Uterus (tissue), 2 donors: ENCODE results near the gene SLC33A1.

Source experiments
- CTCF ChIP-seq, 4 experiments: fragments of 200-600 bp in 2 of 4; fragments of 450-650 bp in 2 of 4; sonication (generic) in 2 of 4; IDR thresholded peaks; one replicate each; pipeline ENCODE4 v1.5.1; 2016 to 2019; ENCODE audit warnings: antibody characterized with exemption in 4 of 4, mild to moderate bottlenecking in 2 of 4, moderate library complexity in 1 of 4
- POLR2A ChIP-seq, 2 donors: fragments of 450-650 bp; IDR thresholded peaks; one replicate each; pipeline ENCODE4 v1.6.1; 2016; ENCODE audit warnings: antibody characterized with exemption in 2 of 2, mild to moderate bottlenecking in 1 of 2, moderate library complexity in 1 of 2

- no peak for TF ChIP-seq POLR2A (IDR thresholded peaks at IDR 0.05)
- no peak for TF ChIP-seq CTCF (IDR thresholded peaks at IDR 0.05)
Measured at GRCh38 chr3:155809181-155809580, 45.0 kb downstream of the SLC33A1 start.
